Kidney epithelial cell (primary cell): ENCODE results near the gene PTPN2. TPM values are rescaled to one million over a fixed set of nuclear protein-coding genes. Genes with fewer than 3 reads are reported as not detected.
A peak's percentile ranks its signal among the peaks of the same experiment; 100 is the strongest.

Source experiments
- DNase-seq: peaks from one replicate; pipeline ENCODE4 v3.0.0-alpha.2; 2010; ENCODE audit warnings: low read depth
- H3K27me3 ChIP-seq: 2 replicates; pipeline ENCODE4 v1.6.0; 2011; ENCODE audit warnings: low read length; ENCODE audit not compliant: control insufficient read depth, insufficient read depth
- H3K36me3 ChIP-seq: 2 replicates; pipeline ENCODE4 v1.5.1; 2011; ENCODE audit warnings: low read length; ENCODE audit not compliant: control insufficient read depth, insufficient read depth
- H3K4me3 ChIP-seq: 2 replicates; pipeline ENCODE4 v1.5.1; 2011; ENCODE audit warnings: low read depth, mild to moderate bottlenecking, control low read depth, low read length
- CTCF ChIP-seq: IDR thresholded peaks from 2 replicates; pipeline ENCODE4 v1.5.1; 2011; ENCODE audit warnings: mild to moderate bottlenecking, moderate library complexity, low read length, control low read depth, inconsistent platforms; ENCODE audit not compliant: insufficient read depth, poor library complexity, severe bottlenecking
- total RNA-seq: library from RNA; depleted of rRNA; stranded (reverse); fragments of >200 nt; gene quantifications from 2 replicates; pipeline ENCODE4 v1.2.3, GENCODE V29; 2015

Gene PTPN2
- total RNA-seq, 1 donor from 2014 or later = 38.5 TPM

- Histone ChIP-seq H3K27me3 (no peaks in the 10 kb centered on the region), H3K4me3 (no peak overlapping the region), H3K36me3 (no peaks in the 10 kb centered on the region)
- no peak for DNase-seq
- no peak for TF ChIP-seq CTCF
Observed at GRCh38 chr18:12748671-12749070, 135.4 kb downstream of the PTPN2 start.

- Histone ChIP-seq H3K4me3 (no peak overlapping the region), H3K27me3 (no peaks in the 10 kb centered on the region), H3K36me3 (no peaks in the 10 kb centered on the region)
- TF ChIP-seq CTCF = no peak
- DNase-seq = no peak
Observed at GRCh38 chr18:12747530-12748315, 136.3 kb downstream of the PTPN2 start.

GRCh38 chr18:12745095-12745795, 138.8 kb downstream of the PTPN2 start:
- H3K4me3 ChIP-seq = no peak overlapping the region
- DNase-seq = no peak
- TF ChIP-seq CTCF = no peak
- H3K27me3 ChIP-seq = no peaks in the 10 kb centered on the region
- H3K36me3 ChIP-seq = no peaks in the 10 kb centered on the region

GRCh38 chr18:12744103-12744502, 139.9 kb downstream of the PTPN2 start:
- Histone ChIP-seq H3K36me3 (no peaks in the 10 kb centered on the region), H3K4me3 (no peak overlapping the region), H3K27me3 (no peaks in the 10 kb centered on the region)
- peak; percentile 31 for DNase-seq
- TF ChIP-seq CTCF = peak; percentile 50

GRCh38 chr18:12742453-12742852, 141.6 kb downstream of the PTPN2 start:
- Histone ChIP-seq H3K27me3 (no peaks in the 10 kb centered on the region), H3K36me3 (no peaks in the 10 kb centered on the region), H3K4me3 (no peak overlapping the region)
- no peak for DNase-seq
- TF ChIP-seq CTCF = no peak

Other genes starting within 250 kb of the PTPN2 start
- 49.2 and 52.4 TPM in 2 replicates for gene SPIRE1, start 226.1 kb downstream of the PTPN2 start, total RNA-seq
- 3.7 and 7.6 TPM in 2 replicates for gene CEP76, start 181.5 kb downstream of the PTPN2 start, total RNA-seq
- 80.6 and 82.2 TPM in 2 replicates for gene PSMG2, start 181.2 kb downstream of the PTPN2 start, total RNA-seq
- gene SEH1L, start 63.8 kb upstream of the PTPN2 start, total RNA-seq = 34.3 and 39.4 TPM in 2 replicates
- gene CEP192, start 107.1 kb upstream of the PTPN2 start, total RNA-seq = 14.4 and 16.6 TPM in 2 replicates